BLaER1 treated with 17β-estradiol and CSF1 and Interleukin-3, amounts not matched to agents 10 nM and 100 nM (cell line): ENCODE measurements around the gene SDK2.

ENCODE experiments used
- H3K27ac ChIP-seq, 11 experiments: shearing (Covaris generic); formaldehyde crosslinking; 2 replicates each; pipeline ENCODE4 v1.8.1; 2022
- H3K27me3 ChIP-seq, 11 experiments: shearing (Covaris generic); formaldehyde crosslinking; 2 replicates each; pipeline ENCODE4 v1.8.1; 2022
- H3K36me3 ChIP-seq, 11 experiments: shearing (Covaris generic); formaldehyde crosslinking; 2 replicates each; pipeline ENCODE4 v1.8.1; 2022
- H3K4me1 ChIP-seq, 10 experiments: shearing (Covaris generic); formaldehyde crosslinking; 2 replicates each; pipeline ENCODE4 v1.8.1; 2022
- H3K4me2 ChIP-seq, 11 experiments: shearing (Covaris generic); formaldehyde crosslinking; 2 replicates each; pipeline ENCODE4 v1.8.1; 2022
- H3K4me3 ChIP-seq, 10 experiments: shearing (Covaris generic); formaldehyde crosslinking; 2 replicates each; pipeline ENCODE4 v1.8.1; 2022
- H3K9ac ChIP-seq, 11 experiments: shearing (Covaris generic); formaldehyde crosslinking; 2 replicates each; pipeline ENCODE4 v1.8.1; 2022
- H3K9me3 ChIP-seq, 11 experiments: shearing (Covaris generic); formaldehyde crosslinking; replicated peaks in 1 of 11; 2 replicates each; pipeline ENCODE4 v1.8.1; 2022
- H4K20me1 ChIP-seq, 11 experiments: shearing (Covaris generic); formaldehyde crosslinking; 2 replicates each; pipeline ENCODE4 v1.8.1; 2022
- Cebpa-rat ChIP-seq, 11 experiments: shearing (Covaris generic); IDR thresholded peaks; 2 replicates each; pipeline ENCODE4 v1.8.1; 2022

Gene SDK2

DNA sequence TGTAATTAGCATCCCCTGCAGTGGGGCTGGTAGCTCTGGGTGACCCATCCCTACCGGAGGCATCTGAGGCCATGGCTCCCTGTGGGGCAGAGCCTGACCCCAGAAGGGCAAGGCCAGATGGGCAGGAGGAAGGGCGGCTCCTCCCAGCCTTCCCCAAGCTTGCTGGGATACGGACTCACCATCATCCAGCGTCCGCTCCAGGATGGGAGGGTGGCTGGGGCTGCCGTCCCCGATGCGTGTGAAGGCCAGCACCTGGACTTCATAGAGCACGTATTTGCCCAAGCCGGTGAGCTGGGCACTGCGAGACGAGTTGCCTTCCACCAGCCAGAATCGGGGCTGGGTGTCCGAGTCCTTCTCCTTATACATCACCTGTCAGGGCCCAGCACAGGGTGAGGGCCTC lies 250.9 kb downstream of the SDK2 start:
- no peak overlapping the region for H3K9ac ChIP-seq
- H3K27ac ChIP-seq, result no peak overlapping the region
- H3K4me3 ChIP-seq, result no peak overlapping the region
- no peaks in the 10 kb centered on the region for H3K9me3 ChIP-seq
- no peaks in the 10 kb centered on the region for H3K27me3 ChIP-seq
- peaks cover 0 to 11% (median 0%) of the 10 kb centered on the region in 11 experiments; a peak in 1 of 22 replicates for H4K20me1 ChIP-seq
- no peak overlapping the region for H3K4me2 ChIP-seq
- H3K36me3 ChIP-seq, result peaks cover 0 to 34% (median 6%) of the 10 kb centered on the region in 11 experiments; a peak in 8 of 22 replicates
- H3K4me1 ChIP-seq, result peaks cover 0 to 27% (median 7%) of the 10 kb centered on the region in 10 experiments; a peak in 10 of 20 replicates
- no peak for TF ChIP-seq Cebpa-rat (IDR thresholded peaks at IDR 0.05)

DNA sequence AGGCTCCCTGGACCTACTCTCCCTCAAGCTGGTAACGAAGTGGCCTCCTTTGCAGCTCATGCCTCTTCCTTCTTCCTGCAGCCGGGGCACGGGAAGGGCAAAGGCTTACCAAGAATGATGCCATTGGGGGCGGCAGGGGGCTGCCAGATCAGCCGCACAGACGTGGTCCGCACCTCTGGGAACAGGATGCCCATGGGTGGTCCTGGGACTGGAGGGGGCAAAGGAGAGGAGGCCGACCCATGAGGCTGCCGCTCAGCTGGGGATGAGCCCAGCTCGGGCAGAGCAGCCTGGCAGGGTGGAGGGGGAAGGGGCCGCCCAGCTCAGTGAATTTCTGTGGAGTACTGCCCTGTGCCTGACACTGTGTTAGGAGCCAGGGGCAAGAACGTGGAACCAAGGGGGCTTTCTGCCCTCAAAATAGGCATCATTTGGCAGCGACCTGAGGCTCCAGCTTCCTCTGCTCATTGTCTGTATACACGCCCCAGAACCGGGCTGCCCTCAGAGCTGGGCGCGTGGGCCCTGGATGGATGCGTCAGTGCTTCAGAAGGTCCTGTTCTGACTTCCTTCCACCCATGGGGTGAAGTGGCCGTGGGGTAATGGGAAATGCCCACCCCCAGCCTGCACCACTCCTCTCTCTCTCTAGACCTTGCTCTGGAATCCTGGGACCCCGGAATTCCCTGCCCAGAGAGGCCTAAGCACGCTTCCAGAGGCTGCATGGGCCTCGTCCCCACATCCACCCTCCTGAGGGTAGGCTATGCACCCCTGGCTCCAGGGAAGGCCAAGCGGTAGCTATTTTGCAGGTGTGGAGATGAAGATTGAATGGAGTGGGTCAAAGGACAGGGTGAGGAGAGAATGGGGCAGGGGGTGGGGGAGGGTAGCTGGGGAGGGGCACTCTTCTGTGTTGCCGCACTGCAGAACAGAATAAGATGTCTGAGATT lies 252.6 kb downstream of the SDK2 start:
- Histone ChIP-seq H4K20me1 (peaks cover 0 to 11% (median 0%) of the 10 kb centered on the region in 11 experiments; a peak in 1 of 22 replicates), H3K27ac (no peak overlapping the region), H3K4me1 (peaks cover 0 to 27% (median 7%) of the 10 kb centered on the region in 10 experiments; a peak in 10 of 20 replicates), H3K4me3 (no peak overlapping the region), H3K27me3 (no peaks in the 10 kb centered on the region), H3K36me3 (peaks cover 0 to 27% (median 6%) of the 10 kb centered on the region in 11 experiments; a peak in 8 of 22 replicates), H3K9ac (no peak overlapping the region), H3K4me2 (no peak overlapping the region), H3K9me3 (no peaks in the 10 kb centered on the region)
- no peak for TF ChIP-seq Cebpa-rat (IDR thresholded peaks at IDR 0.05)

DNA sequence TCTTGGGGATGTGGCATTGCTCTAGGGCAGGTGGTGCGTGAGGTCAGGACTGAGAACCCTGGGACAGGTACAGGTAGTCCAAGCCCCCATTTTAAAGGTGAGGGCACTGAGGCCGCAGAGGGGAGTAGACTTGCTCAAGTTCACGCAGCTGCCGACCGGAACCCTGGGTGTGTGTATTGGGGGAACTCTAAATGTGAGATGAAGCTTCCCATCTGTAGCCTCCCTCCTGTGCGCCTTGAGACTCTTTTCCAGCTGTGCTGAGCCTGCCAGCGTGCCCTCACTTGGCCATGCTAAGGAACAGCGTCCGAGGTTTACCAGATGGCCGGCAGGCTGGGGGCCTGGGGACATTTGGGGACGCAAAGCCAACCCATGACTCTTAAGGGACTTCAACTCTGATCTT lies 253.4 kb downstream of the SDK2 start:
- Histone ChIP-seq H3K9ac (no peak overlapping the region), H3K9me3 (no peaks in the 10 kb centered on the region), H4K20me1 (peaks cover 0 to 6% (median 0%) of the 10 kb centered on the region in 11 experiments; a peak in 1 of 22 replicates), H3K4me1 (peaks cover 0 to 27% (median 7%) of the 10 kb centered on the region in 10 experiments; a peak in 10 of 20 replicates), H3K4me3 (no peak overlapping the region), H3K27ac (no peak overlapping the region), H3K36me3 (peaks cover 0 to 27% (median 6%) of the 10 kb centered on the region in 11 experiments; a peak in 8 of 22 replicates), H3K27me3 (no peaks in the 10 kb centered on the region), H3K4me2 (no peak overlapping the region)
- no peak for TF ChIP-seq Cebpa-rat (IDR thresholded peaks at IDR 0.05)

DNA sequence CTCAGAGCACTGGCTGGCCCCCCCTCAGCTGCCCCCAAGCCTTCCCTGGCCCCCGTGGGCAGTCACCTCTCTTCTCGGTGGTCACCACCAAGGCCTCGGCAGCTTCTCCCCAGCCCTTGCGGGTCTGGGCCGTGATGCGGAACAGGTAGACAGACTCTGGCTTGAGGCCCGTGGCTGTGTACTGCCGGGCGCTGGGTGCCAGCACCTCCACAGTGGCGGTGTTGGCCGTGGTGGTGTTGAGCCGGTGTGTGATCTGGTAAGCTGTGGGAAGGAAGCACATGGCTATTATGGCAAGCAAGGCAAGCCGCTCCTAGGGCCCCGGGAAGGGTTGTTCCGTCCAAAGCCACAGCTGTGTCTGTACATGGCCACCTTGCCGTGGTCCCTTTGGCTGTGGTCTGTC lies 254.0 kb downstream of the SDK2 start:
- TF ChIP-seq Cebpa-rat (IDR thresholded peaks at IDR 0.05), result no peak
- Histone ChIP-seq H3K27ac (no peak overlapping the region), H3K36me3 (peaks cover 0 to 33% (median 8%) of the 10 kb centered on the region in 11 experiments; a peak in 8 of 22 replicates), H3K9me3 (no peaks in the 10 kb centered on the region), H4K20me1 (peaks cover 0 to 5% (median 0%) of the 10 kb centered on the region in 11 experiments; a peak in 1 of 22 replicates), H3K9ac (no peak overlapping the region), H3K4me2 (no peak overlapping the region), H3K4me3 (no peak overlapping the region), H3K27me3 (no peaks in the 10 kb centered on the region), H3K4me1 (peaks cover 0 to 27% (median 7%) of the 10 kb centered on the region in 10 experiments; a peak in 10 of 20 replicates)

DNA sequence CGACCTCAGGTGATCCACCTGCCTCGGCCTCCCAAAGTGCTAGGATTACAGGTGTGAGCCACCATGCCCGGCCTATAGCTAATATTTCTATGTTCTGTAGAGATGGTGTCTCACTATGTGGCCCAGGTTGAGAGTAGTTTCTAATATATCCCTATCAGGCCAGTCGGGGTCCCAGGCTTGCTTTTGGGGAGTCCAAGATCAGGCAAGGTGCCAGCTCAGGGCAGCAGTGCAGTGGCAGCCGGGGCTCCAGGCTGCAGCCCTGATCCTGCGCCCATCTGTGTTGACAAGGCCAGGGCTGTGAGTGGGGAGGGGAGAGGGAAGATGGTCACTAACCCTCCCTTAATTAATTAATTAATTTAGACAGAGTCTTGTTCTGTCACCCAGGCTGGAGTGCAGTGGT lies 254.8 kb downstream of the SDK2 start:
- no peaks in the 10 kb centered on the region for H3K27me3 ChIP-seq

DNA sequence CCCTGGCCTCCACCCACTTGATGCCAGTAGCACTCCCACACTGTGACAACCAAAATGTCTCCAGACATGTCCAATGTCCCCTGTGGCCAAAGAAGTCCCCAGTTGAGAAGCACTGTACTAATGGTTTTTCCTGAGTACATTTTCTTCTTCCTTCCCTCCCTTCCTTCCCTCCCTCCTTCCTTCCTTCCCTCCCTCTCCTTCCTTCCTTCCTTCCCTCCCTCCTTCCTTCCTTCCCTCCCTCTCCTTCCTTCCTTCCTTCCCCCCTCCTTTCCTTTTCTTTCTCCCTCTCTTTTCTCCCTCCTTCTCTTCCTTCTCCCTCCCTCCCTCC lies 255.7 kb downstream of the SDK2 start:
- Histone ChIP-seq H3K27me3 (no peaks in the 10 kb centered on the region), H3K4me3 (no peak overlapping the region), H3K9me3 (no peaks in the 10 kb centered on the region)

More for the DNA sequence above, 254.8 kb downstream of the SDK2 start:
- Histone ChIP-seq H3K4me2 (no peak overlapping the region), H3K27ac (no peak overlapping the region), H3K4me1 (peaks cover 0 to 19% (median under 1%) of the 10 kb centered on the region in 10 experiments; a peak in 8 of 20 replicates), H3K4me3 (no peak overlapping the region), H4K20me1 (no peaks in the 10 kb centered on the region), H3K9ac (no peak overlapping the region), H3K36me3 (peaks cover 0 to 39% (median 8%) of the 10 kb centered on the region in 11 experiments; a peak in 8 of 22 replicates), H3K9me3 (no peaks in the 10 kb centered on the region)
- TF ChIP-seq Cebpa-rat (IDR thresholded peaks at IDR 0.05), result no peak

DNA sequence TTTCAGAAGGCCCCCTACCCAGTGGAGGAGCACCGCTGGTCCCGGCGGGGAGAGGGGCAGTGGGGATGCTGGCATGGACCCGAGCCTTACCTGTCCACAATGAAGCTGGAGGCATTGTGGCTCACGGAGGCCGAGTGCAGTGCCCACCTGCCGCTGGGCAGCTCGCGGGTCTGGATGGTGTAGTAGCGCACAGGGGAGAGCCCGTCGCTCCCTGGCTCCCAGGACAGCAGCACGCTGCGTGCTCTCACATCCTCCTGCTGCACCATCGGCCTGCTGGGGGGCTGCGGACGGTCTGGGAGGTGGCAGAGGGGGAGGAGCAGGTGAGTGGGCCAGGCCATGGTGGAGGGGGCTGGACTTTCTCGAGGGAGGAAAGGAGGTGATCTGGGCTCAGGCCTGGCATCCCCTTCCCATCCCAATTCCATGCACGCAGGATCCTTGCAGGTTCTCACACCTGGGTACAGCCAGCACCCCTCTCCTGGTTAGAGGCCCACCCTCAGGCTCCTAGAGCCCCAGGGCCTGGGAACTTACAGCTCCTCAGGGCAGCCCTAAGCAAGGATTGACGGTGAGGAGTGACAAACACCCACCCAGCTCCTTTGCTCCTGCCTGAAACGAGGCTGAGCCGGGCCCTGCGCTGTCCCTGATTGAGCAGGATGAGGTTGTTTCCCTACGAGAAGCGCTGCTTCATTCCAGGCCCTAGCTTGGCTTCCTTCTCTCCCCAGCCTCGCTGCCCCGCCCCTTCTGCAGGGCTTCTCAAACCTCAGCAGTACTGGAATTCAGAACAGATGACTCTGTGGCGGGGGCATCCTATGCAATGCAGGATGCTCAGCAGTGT lies 256.3 kb downstream of the SDK2 start:
- no peaks in the 10 kb centered on the region for H3K27me3 ChIP-seq
- H4K20me1 ChIP-seq, result no peaks in the 10 kb centered on the region; a peak in 1 of 22 replicates
- H3K4me1 ChIP-seq, result peaks cover 0 to 7% (median 0%) of the 10 kb centered on the region in 10 experiments; a peak in 2 of 20 replicates
- no peaks in the 10 kb centered on the region for H3K9me3 ChIP-seq
- H3K4me2 ChIP-seq, result no peak overlapping the region
- H3K36me3 ChIP-seq, result peaks cover 0 to 32% (median 8%) of the 10 kb centered on the region in 11 experiments; a peak in 8 of 22 replicates
- no peak for TF ChIP-seq Cebpa-rat (IDR thresholded peaks at IDR 0.05)
- H3K4me3 ChIP-seq, result no peak overlapping the region
- no peak overlapping the region for H3K27ac ChIP-seq
- H3K9ac ChIP-seq, result no peak overlapping the region

More for the DNA sequence above, 255.7 kb downstream of the SDK2 start:
- Histone ChIP-seq H4K20me1 (no peaks in the 10 kb centered on the region; a peak in 1 of 22 replicates), H3K9ac (no peak overlapping the region), H3K4me1 (peaks cover 0 to 10% (median 0%) of the 10 kb centered on the region in 10 experiments; a peak in 2 of 20 replicates), H3K36me3 (peaks cover 0 to 33% (median 8%) of the 10 kb centered on the region in 11 experiments; a peak in 8 of 22 replicates), H3K4me2 (no peak overlapping the region), H3K27ac (no peak overlapping the region)
- no peak for TF ChIP-seq Cebpa-rat (IDR thresholded peaks at IDR 0.05)

DNA sequence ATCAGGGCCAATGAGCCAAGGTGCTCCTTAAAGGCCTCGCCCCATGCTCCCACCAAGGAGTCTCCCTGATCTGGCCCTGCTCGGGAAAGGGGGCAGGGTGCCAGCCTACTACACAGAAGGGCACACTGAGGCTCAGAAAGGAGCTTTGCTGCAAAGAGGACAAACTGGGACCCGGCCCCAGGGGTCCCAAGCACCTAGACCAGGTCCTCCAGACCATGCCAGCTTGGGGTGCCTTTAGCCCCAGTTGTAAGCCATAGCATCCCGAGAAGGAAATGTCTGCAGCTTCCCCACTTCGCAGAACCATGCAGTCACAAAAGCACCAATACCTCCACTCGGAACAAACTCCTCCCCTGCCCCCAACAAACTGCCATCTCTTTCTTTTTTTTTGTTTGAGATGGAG lies 257.7 kb downstream of the SDK2 start:
- Histone ChIP-seq H3K4me3 (no peak overlapping the region), H3K4me1 (peaks cover 0 to 7% (median 0%) of the 10 kb centered on the region in 10 experiments; a peak in 2 of 20 replicates), H3K27ac (no peak overlapping the region), H4K20me1 (no peaks in the 10 kb centered on the region; a peak in 1 of 22 replicates), H3K9me3 (no peaks in the 10 kb centered on the region), H3K4me2 (no peak overlapping the region), H3K9ac (no peak overlapping the region), H3K36me3 (peaks cover 0 to 33% (median 8%) of the 10 kb centered on the region in 11 experiments; a peak in 8 of 22 replicates), H3K27me3 (no peaks in the 10 kb centered on the region)
- TF ChIP-seq Cebpa-rat (IDR thresholded peaks at IDR 0.05), result no peak
